MV-4-11 (cell line): ENCODE measurements around the gene FOXI1.
A peak's percentile ranks its signal among the peaks of the same experiment; 100 is the strongest.

Experiments
- DNase-seq: peaks from one replicate; lab custom pipeline; 2025; lab: John Stamatoyannopoulos, UW

The FOXI1 gene

DNA sequence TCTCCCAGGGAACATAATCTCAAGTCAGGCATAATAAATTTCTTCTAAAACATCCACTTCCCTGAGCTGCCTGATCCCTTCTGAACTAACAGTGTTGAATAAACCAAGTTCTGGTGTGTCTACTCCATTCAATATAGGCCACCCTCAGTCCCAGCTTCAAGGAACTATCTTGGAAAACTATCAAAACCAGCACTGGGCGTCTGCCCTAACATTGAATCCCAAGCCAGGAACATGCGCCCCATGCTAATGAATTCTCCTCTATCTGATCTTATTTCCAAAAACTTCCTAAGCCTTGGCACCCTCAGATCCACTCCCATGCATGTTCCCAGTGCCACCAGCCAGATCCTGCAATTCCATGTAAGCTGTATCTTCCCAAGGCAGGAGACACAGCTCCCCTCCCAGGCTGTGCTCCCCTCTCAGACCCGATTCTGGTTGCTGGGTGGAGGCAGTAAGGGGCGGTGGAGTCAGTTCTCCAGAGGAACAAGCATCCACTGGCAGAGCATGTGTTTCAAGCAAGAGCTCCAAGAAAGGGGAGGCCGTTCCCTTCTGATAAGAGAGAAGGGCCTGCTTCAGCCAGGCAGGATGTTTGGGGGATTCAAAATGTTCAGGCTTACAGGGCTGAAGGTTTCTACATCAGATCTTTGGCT, 13.1 kb upstream of the FOXI1 start:
- no peak for DNase-seq

- DNase-seq, result peak; percentile 87
These were observed 11.4 kb upstream of the FOXI1 start for GRCh38 chr5:170094329-170094728.

- DNase-seq, result peak; percentile 82
These were observed 10.1 kb upstream of the FOXI1 start for GRCh38 chr5:170095646-170096045.

DNA sequence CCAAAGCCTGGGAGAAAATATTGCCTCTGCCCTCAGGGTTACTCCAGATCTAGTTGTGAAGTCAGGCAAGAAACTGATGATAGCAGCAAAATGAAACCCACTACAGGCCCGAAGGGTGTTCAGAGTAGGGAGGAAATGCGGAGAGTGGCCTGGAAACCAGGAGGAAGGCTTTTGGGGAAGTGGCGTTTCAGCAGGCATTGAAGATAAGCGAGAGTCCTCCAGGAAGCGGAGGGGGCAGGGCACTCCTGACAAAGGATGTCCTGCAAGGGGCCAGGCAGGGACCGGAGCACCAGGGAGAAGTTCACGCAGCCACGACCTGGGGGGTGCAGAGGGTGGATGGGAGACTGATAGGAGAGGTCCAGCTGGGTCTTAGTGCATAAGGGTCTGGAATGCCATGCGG, 7.8 kb upstream of the FOXI1 start:
- DNase-seq, result peak; percentile 59

- DNase-seq, result peak; percentile 72
These were observed 5.4 kb upstream of the FOXI1 start for GRCh38 chr5:170100066-170100943.

DNA sequence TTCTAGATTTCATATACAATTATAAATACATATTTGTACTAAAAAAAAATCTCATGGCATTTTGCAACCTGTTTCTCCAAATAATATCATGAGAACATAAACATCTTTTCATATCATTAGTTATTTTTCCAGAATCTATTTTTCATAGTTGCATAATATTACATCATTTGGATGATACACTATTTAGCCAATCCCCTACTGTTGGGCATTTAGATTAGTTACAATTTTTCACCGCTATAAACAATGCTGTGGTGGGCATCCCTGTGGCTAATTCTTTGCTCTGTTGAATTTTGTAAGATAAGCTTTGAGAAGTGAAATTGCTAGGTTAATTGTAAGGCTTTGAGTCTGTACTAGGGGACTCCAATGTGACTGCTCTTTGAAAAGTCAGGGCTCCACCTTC, 2.2 kb upstream of the FOXI1 start:
- no peak for DNase-seq

- DNase-seq, result no peak
These were observed 1.4 kb upstream of the FOXI1 start for GRCh38 chr5:170104299-170104698.

DNA sequence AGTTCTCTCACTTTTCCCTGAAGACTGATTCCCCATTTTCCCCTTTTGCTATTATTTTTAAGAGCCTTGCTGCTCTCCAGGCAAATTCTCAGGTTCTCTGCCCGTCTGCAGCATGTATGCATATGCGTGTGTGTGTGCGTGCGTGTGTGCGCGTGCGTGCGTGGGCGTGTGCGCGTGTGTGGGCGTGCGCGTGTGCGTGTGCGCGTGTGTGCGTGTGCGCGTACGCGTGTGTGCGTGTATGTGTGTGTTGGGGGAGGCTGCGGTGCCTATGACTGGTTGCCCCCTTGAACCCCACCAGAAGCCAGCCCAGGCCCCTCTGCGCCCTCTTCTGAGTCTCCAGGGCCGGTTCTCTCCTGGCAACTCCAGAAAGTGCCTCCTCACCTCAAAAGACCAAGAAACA, 987 bp upstream of the FOXI1 start:
- DNase-seq, result no peak

- no peak for DNase-seq
These were observed 2.0 kb downstream of the FOXI1 start for GRCh38 chr5:170107674-170108073.

- DNase-seq, result no peak
These were observed 2.6 kb downstream of the FOXI1 start for GRCh38 chr5:170108266-170108785.

DNA sequence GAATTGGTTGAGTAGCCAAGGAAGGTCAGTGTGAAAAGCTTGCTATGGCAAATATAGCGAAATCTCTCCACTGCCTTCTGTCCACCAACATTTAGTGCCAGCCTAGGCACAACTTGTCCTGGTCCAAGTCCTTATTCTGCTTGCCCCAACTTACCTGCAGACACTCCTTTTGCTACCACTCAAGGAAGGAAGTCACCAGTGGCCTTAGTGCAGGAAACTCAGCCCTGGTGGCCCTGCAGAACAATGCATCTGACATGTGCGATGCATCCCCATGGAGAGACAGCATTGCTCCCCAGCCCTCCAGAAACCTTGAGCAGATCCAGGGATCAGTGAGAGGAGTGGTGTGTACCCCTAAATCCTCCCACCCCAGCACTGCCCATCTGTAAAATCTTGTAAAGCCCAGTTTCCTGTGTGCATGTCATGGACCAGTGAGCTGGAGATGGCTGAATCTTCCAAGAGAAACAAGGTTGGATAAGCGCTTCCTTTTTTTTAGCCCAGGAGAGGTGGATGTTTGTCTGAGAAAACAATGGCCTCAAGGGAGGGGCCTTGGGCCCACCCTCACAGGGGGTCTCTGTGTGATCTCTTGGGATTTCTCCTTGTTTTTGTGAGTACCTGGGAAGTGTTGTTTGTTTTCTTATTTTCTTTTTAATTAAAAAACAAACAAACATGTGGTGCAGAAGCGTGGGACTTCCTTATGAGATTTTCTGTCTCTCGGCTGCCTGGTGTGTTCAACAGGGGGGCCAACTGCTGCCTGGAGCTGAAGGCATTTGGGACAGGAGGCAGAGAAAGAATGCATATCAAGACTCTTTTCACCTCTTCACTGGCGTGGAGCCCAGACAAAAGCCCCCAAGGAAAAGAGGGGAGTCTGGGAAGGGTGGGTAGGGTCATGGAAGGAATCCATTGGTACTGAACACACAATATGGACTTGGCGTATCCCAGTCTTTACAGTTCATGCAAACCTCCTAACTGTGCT, 3.6 kb downstream of the FOXI1 start:
- no peak for DNase-seq

GRCh38 chr5:170110403-170111087, 4.8 kb downstream of the FOXI1 start:
- no peak for DNase-seq

DNA sequence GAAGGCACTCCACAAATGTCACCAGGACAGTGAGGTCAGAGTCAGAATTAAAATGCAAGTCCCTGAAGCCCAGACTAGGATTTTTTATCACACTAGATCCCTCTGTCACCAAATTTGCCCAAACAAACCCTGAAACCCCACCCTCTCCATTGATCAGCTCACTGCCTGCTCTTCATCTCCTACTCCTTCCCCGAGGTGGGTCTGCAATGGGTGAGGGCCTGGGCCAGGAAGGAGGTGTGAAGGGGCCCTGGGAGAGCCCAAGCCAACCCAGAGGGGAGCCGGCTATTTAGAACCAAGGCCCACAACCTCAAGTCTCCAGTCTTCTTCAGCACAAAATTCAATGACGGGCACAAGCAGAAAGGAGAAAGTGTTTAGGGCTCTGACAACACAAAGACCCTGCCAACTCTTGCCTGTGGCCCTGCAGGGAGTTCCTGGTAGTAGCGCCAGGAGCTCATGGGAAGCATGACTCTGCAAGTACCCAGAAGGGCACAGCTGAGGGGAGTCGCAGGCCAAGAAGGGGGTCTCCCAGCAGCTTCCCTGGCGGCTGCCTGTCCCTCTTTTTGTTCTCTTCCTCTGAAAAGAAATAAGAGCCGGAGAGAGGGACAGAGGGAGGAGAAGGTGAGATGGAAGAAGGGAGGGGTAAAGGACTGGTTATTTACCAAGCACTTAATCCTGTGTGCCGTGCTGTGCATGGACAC, 5.5 kb downstream of the FOXI1 start:
- no peak for DNase-seq

- DNase-seq, result no peak
These were observed 7.3 kb downstream of the FOXI1 start for GRCh38 chr5:170112876-170113521.

GRCh38 chr5:170113522-170113900, 7.8 kb downstream of the FOXI1 start:
- DNase-seq, result peak; percentile 74

DNA sequence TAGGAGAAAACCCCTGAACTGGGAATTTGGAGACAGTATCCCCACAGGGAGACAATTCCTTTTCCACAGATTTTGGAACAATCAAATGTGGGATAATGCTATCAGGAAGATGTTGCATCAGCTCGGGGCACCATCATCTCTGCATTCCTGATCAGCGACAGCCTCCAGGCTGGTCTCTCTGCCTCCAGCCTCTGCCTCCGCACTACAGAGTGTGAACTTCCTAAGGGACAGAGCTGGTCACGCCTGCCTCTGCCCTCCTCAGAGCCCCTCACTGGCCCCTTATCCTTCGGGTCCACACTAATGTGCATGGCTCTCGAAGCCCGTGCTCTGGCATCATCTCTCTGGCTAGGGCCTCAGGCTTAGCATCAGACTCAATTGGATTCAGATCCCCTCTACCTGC, 8.6 kb downstream of the FOXI1 start:
- DNase-seq, result no peak

DNA sequence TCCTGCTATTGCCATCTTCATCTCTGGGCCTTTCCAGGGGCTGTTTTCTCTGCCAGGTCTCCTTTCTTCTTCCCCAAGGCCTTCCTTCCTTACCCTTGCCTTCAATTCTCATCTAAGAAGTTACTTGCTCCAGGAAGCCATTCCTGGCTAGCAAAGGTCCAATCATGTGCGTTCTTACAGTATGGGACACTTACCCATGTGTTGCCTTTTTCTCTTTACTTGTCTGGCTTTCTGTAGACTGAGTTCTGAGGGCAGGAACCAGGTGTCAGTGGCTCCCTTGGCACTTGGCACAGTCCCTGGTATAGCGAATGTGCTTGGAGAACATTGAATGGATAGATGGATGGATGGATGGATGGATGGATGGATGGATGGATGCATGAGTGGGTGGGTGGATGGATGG, 10.2 kb downstream of the FOXI1 start:
- no peak for DNase-seq

- DNase-seq, result no peak
These were observed 12.0 kb downstream of the FOXI1 start for GRCh38 chr5:170117736-170118135.

- no peak for DNase-seq
These were observed 14.9 kb downstream of the FOXI1 start for GRCh38 chr5:170120576-170120975.

DNA sequence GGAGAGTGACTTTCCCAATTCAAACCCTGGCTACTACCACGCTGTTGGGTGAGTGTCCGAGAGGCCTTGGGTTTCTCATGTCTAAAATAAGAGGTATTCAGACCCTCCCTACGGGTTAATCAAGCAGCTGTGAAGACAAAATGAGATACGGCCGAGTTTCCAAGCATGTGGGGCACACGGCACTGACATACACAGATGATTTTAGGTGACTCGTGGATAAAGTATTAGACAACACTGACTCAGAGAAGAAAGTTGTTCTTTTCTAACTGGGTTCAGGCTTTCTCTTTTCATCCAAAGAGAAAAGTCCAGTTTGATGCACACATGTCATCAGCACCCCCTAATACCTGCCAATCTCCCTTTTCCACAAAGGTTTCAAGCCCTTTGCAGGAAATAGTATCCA, 15.6 kb downstream of the FOXI1 start:
- no peak for DNase-seq
